IMR-90 (cell line): ENCODE data around the gene RND1. TPM values are rescaled to one million over a fixed set of nuclear protein-coding genes. Genes with fewer than 3 reads are reported as not detected.

Experiments
- ATAC-seq: fragments of 200-7000 bp; cut with Tn5 transposase; 2 replicates; pipeline ENCODE4 v1.9.1; 2020; ENCODE audit warnings: low read depth, mild to moderate bottlenecking, moderate library complexity
- BruUV-seq: library from RNA; stranded (reverse); fragments of 400-500 nt; replicated peaks from 2 replicates; lab custom pipeline; 2021; lab: Mats Ljungman, UMichigan
- CTCF ChIA-PET: fragments of 300-600 bp; formaldehyde crosslinking; extraction: SDS; loops from one replicate; lab custom pipeline; 2021; ENCODE audit warnings: antibody characterized with exemption; lab: Yijun Ruan, JAX
- POLR2A ChIA-PET: fragments of 300-600 bp; sonication (Branson Sonifier 250); formaldehyde crosslinking; loops from one replicate; lab custom pipeline; 2022; ENCODE audit warnings: antibody characterized with exemption; ENCODE audit not compliant: unreplicated experiment; lab: Charles Lee
- DNase-seq: peaks from one replicate; pipeline ENCODE4 v3.0.0; 2013
- H2AFZ ChIP-seq: replicated peaks from 2 replicates; pipeline ENCODE3; 2013; ENCODE audit warnings: low read length, mild to moderate bottlenecking; ENCODE audit not compliant: poor library complexity
- H2AK5ac ChIP-seq: 2 replicates; pipeline ENCODE4 v1.6.1; 2013; ENCODE audit warnings: low read depth, low read length, inconsistent platforms
- H2AK9ac ChIP-seq: replicated peaks from 2 replicates; pipeline ENCODE3; 2013; ENCODE audit warnings: mild to moderate bottlenecking, low read depth, low read length, moderate library complexity; ENCODE audit not compliant: poor library complexity
- H2BK120ac ChIP-seq: 2 replicates; pipeline ENCODE4 v1.6.1; 2013; ENCODE audit warnings: low read depth, low read length, inconsistent platforms
- H2BK15ac ChIP-seq: 3 replicates; pipeline ENCODE4 v1.6.1; 2013; ENCODE audit warnings: low read depth, low read length, inconsistent platforms
- H2BK20ac ChIP-seq: 2 replicates; pipeline ENCODE4 v1.6.1; 2013; ENCODE audit warnings: low read depth, mild to moderate bottlenecking, inconsistent platforms, low read length, moderate library complexity
- H2BK5ac ChIP-seq: 2 replicates; pipeline ENCODE4 v1.6.1; 2013; ENCODE audit warnings: mild to moderate bottlenecking, low read depth, low read length, inconsistent platforms; ENCODE audit not compliant: poor library complexity, severe bottlenecking
- H3K14ac ChIP-seq: replicated peaks from 2 replicates; pipeline ENCODE4 v1.6.1; 2013; ENCODE audit warnings: low read depth, low read length, inconsistent platforms
- H3K18ac ChIP-seq: 2 replicates; pipeline ENCODE4 v1.6.1; 2013; ENCODE audit warnings: low read depth, low read length, control low read depth
- H3K23ac ChIP-seq: 2 replicates; pipeline ENCODE4 v1.6.1; 2013; ENCODE audit warnings: low read depth, low read length, inconsistent platforms
- H3K27ac ChIP-seq: 2 replicates; pipeline ENCODE4 v1.5.1; 2013; ENCODE audit warnings: mild to moderate bottlenecking, control low read depth, low read length; ENCODE audit not compliant: insufficient read depth
- H3K27me3 ChIP-seq: 2 replicates; pipeline ENCODE4 v1.6.1; 2013; ENCODE audit warnings: low read length; ENCODE audit not compliant: control insufficient read depth, insufficient read depth
- H3K36me3 ChIP-seq: 2 replicates; pipeline ENCODE4 v1.6.1; 2013; ENCODE audit warnings: low read length, mixed read lengths; ENCODE audit not compliant: control insufficient read depth, insufficient read depth
- H3K4ac ChIP-seq: 2 replicates; pipeline ENCODE4 v1.6.1; 2013; ENCODE audit warnings: low read depth, low read length, inconsistent platforms
- H3K4me1 ChIP-seq: 2 replicates; pipeline ENCODE4 v1.6.1; 2013; ENCODE audit warnings: low read length, mixed read lengths; ENCODE audit not compliant: control insufficient read depth, insufficient read depth
- H3K4me2 ChIP-seq: 2 replicates; pipeline ENCODE4 v1.6.1; 2013; ENCODE audit warnings: low read depth, mild to moderate bottlenecking, control low read depth, low read length, moderate library complexity
- H3K4me3 ChIP-seq: 2 replicates; pipeline ENCODE4 v1.5.1; 2013; ENCODE audit warnings: low read depth, mild to moderate bottlenecking, control low read depth, low read length, moderate library complexity; ENCODE audit not compliant: insufficient read depth
- H3K56ac ChIP-seq: 2 replicates; pipeline ENCODE4 v1.6.1; 2013; ENCODE audit warnings: low read length, inconsistent platforms; ENCODE audit not compliant: insufficient read depth; ENCODE audit errors: extremely low read depth
- H3K79me1 ChIP-seq, 2 experiments: 2 replicates each; pipeline ENCODE4 v1.6.1; 2013; ENCODE audit warnings: low read length in 2 of 2, inconsistent platforms in 1 of 2, low read depth in 1 of 2
- H3K9ac ChIP-seq: 2 replicates; pipeline ENCODE4 v1.6.1; 2013; ENCODE audit warnings: low read depth, low read length, control low read depth
- H3K9me1 ChIP-seq: 2 replicates; pipeline ENCODE4 v1.6.1; 2013; ENCODE audit warnings: low read length, inconsistent platforms; ENCODE audit not compliant: insufficient read depth
- H3K9me3 ChIP-seq: 2 replicates; pipeline ENCODE4 v1.6.1; 2013; ENCODE audit warnings: low read length; ENCODE audit not compliant: control insufficient read depth, insufficient read depth
- H4K20me1 ChIP-seq: 2 replicates; pipeline ENCODE4 v1.6.1; 2013; ENCODE audit warnings: low read length, inconsistent platforms; ENCODE audit not compliant: insufficient read depth
- H4K5ac ChIP-seq: 2 replicates; pipeline ENCODE4 v1.6.1; 2013; ENCODE audit warnings: mild to moderate bottlenecking, low read depth, low read length, control low read depth
- H4K8ac ChIP-seq, 2 experiments: 2 replicates each; pipeline ENCODE4 v1.6.1; 2013; ENCODE audit warnings: low read depth in 2 of 2, low read length in 2 of 2, control low read depth in 1 of 2, inconsistent platforms in 1 of 2
- H4K91ac ChIP-seq: 2 replicates; pipeline ENCODE4 v1.6.1; 2013; ENCODE audit warnings: low read depth, low read length, inconsistent platforms; ENCODE audit not compliant: insufficient read depth
- BHLHE40 ChIP-seq: fragments of 150-350 bp; IDR thresholded peaks from 2 replicates; pipeline ENCODE4 v1.6.1; 2016; ENCODE audit warnings: mild to moderate bottlenecking, low read depth, low read length
- CEBPB ChIP-seq: IDR thresholded peaks from 2 replicates; pipeline ENCODE4 v1.6.1; 2012; ENCODE audit warnings: low read depth, low read length, improper control_type of control experiment
- CHD1 ChIP-seq: IDR thresholded peaks from 2 replicates; pipeline ENCODE4 v1.6.1; 2012; ENCODE audit warnings: low read depth, low read length, improper control_type of control experiment
- CTCF ChIP-seq: conservative IDR thresholded peaks from 2 replicates; pipeline ENCODE4 v1.5.1; 2012; ENCODE audit warnings: mild to moderate bottlenecking, low read depth, low read length, improper control_type of control experiment
- ELK1 ChIP-seq: fragments of 150-350 bp; IDR thresholded peaks from 2 replicates; pipeline ENCODE4 v1.6.1; 2016; ENCODE audit warnings: low read depth, mild to moderate bottlenecking, low read length, moderate library complexity, borderline replicate concordance
- FOS ChIP-seq: fragments of 150-350 bp; IDR thresholded peaks from 2 replicates; pipeline ENCODE4 v1.6.1; 2016; ENCODE audit warnings: low read depth, low read length
- MAFK ChIP-seq: IDR thresholded peaks from 2 replicates; pipeline ENCODE4 v1.6.1; 2012; ENCODE audit warnings: low read depth, low read length, improper control_type of control experiment
- MAZ ChIP-seq: IDR thresholded peaks from 2 replicates; pipeline ENCODE4 v1.6.1; 2012; ENCODE audit warnings: low read depth, mild to moderate bottlenecking, low read length, improper control_type of control experiment, moderate library complexity, borderline replicate concordance
- MXI1 ChIP-seq: IDR thresholded peaks from 2 replicates; pipeline ENCODE4 v1.6.1; 2012; ENCODE audit warnings: low read depth, mild to moderate bottlenecking, low read length, moderate library complexity, borderline replicate concordance
- NFE2L2 ChIP-seq: fragments of 150-350 bp; IDR thresholded peaks from 2 replicates; pipeline ENCODE4 v1.6.1; 2016; ENCODE audit warnings: low read depth, mild to moderate bottlenecking, low read length
- POLR2A ChIP-seq: IDR thresholded peaks from 2 replicates; pipeline ENCODE4 v1.6.1; 2012; ENCODE audit warnings: mild to moderate bottlenecking, low read depth, low read length
- RAD21 ChIP-seq: IDR thresholded peaks from 2 replicates; pipeline ENCODE4 v1.6.1; 2012; ENCODE audit warnings: low read length, improper control_type of control experiment
- RCOR1 ChIP-seq: IDR thresholded peaks from 2 replicates; pipeline ENCODE4 v1.6.1; 2012; ENCODE audit warnings: mild to moderate bottlenecking, low read length, improper control_type of control experiment; ENCODE audit not compliant: insufficient replicate concordance
- RFX5 ChIP-seq: IDR thresholded peaks from 2 replicates; pipeline ENCODE4 v1.8.0; 2012; ENCODE audit warnings: low read depth, mild to moderate bottlenecking, low read length, moderate library complexity
- SMC3 ChIP-seq: fragments of 150-350 bp; IDR thresholded peaks from 2 replicates; pipeline ENCODE4 v1.6.1; 2016; ENCODE audit warnings: low read depth, mild to moderate bottlenecking, antibody characterized with exemption, low read length, moderate library complexity
- USF2 ChIP-seq: fragments of 150-350 bp; IDR thresholded peaks from 2 replicates; pipeline ENCODE4 v1.6.1; 2017; ENCODE audit warnings: mild to moderate bottlenecking, antibody characterized with exemption, low read length, low read depth
- WGBS, 2 experiments: methylation state at CpG; one replicate each; pipeline versions ENCODE4 v1.1.5 to v1.1.7; 2013; ENCODE audit warnings: missing lambda C conversion rate in 2 of 2; ENCODE audit not compliant: insufficient read length in 1 of 2; ENCODE audit errors: extremely low coverage in 2 of 2; 5-methylcytosine and 5-hydroxymethylcytosine counted together
- dilution Hi-C: fragments of 300-500 bp; cut with HindIII; formaldehyde crosslinking; loops from one replicate; pipeline ENCODE4 v1.14.3; 2018; ENCODE audit warnings: low sequenced_read_pairs; ENCODE audit not compliant: unreplicated experiment
- in situ Hi-C: fragments of 300-500 bp; cut with MboI; formaldehyde crosslinking; loops from 3 replicates; pipeline ENCODE4 v1.14.3; 2019; ENCODE audit warnings: low sequenced_read_pairs, inconsistent platforms, mixed read lengths
- intact Hi-C: fragments of 100-400 bp; cut with micrococcal nuclease; formaldehyde crosslinking; loops from 2 replicates; pipeline ENCODE4 v1.10.0; 2022
- polyA plus RNA-seq, 3 experiments: library from polyadenylated mRNA; depleted of rRNA; stranded (reverse); fragments of >200 nt; gene quantifications; 2 replicates each; pipeline ENCODE4 v1.2.3, GENCODE V29; 2012; ENCODE audit warnings: low replicate concordance in 1 of 3
- total RNA-seq: library from RNA; depleted of rRNA; stranded (reverse); fragments of >200 nt; gene quantifications from 2 replicates; pipeline ENCODE4 v1.2.3, GENCODE V29; 2012

Gene RND1
- total and polyA plus RNA-seq, 2 of the 4 experiments (the other 2 are of a cell fraction) = under 0.01 to 0.21 TPM

- WGBS, 2 experiments = 46% methylated on average over 2 of the region's 12 CpGs; no CpG with 5 or more reads in 1 of the 2 experiments
- peaks cover 8% of the 10 kb centered on the region for H3K9me1 ChIP-seq
- no peak for ATAC-seq
These were observed 41.6 kb downstream of the RND1 start for GRCh38 chr12:48824112-48824511.

More at GRCh38 chr12:48824112-48824511, 41.6 kb downstream of the RND1 start:
- no peak overlapping the region for H4K91ac ChIP-seq
- H3K27me3 ChIP-seq = no peaks in the 10 kb centered on the region
- no peak overlapping the region for H2BK20ac ChIP-seq
- peaks cover 59% of the 10 kb centered on the region for H3K36me3 ChIP-seq
- H2AFZ ChIP-seq = no peak overlapping the region
- no TSS peak for BruUV-seq
- intact Hi-C loops = no loop called here
- no peak overlapping the region for H3K4me2 ChIP-seq
- H3K79me1 ChIP-seq = peaks cover 23 to 47% of the 10 kb centered on the region in 2 experiments
- dilution Hi-C loops = no loop called here
- no peak overlapping the region for H3K14ac ChIP-seq
- no peak overlapping the region for H3K27ac ChIP-seq
- H4K5ac ChIP-seq = no peak overlapping the region
- H2BK5ac ChIP-seq = no peak overlapping the region
- H3K4me1 ChIP-seq = peaks cover 8% of the 10 kb centered on the region
- H3K4ac ChIP-seq = no peak overlapping the region
- in situ Hi-C loops = no loop called here
- H3K56ac ChIP-seq = no peak overlapping the region
- no peak for TF ChIP-seq RFX5
- TF ChIP-seq SMC3 = no peak
- no peak for TF ChIP-seq CHD1
- TF ChIP-seq ELK1 = no peak
- TF ChIP-seq FOS = no peak
- no peak for TF ChIP-seq POLR2A
- TF ChIP-seq CTCF = no peak
- TF ChIP-seq NFE2L2 = no peak
- no peak for TF ChIP-seq MXI1
- no peak for TF ChIP-seq BHLHE40
- TF ChIP-seq RCOR1 = no peak
- no peak for TF ChIP-seq RAD21
- no peak for TF ChIP-seq MAFK
- no peak for TF ChIP-seq MAZ
- TF ChIP-seq USF2 = no peak
- no peak for TF ChIP-seq CEBPB
- no peaks in the 10 kb centered on the region for H3K9me3 ChIP-seq
- H3K18ac ChIP-seq = no peak overlapping the region
- no peak overlapping the region for H2BK120ac ChIP-seq
- no peak overlapping the region for H3K9ac ChIP-seq
- H4K20me1 ChIP-seq = peaks cover 29% of the 10 kb centered on the region
- no peak for DNase-seq
- ChIA-PET CTCF (no interaction called here), POLR2A (no interaction called here)
- H3K4me3 ChIP-seq = no peak overlapping the region
- no peak overlapping the region for H4K8ac ChIP-seq
- H2BK15ac ChIP-seq = no peak overlapping the region
- H2AK9ac ChIP-seq = no peak overlapping the region
- H2AK5ac ChIP-seq = no peak overlapping the region
- H3K23ac ChIP-seq = no peak overlapping the region
